Endothelial cell of umbilical vein (primary cell): ENCODE results near the gene TOM1. TPM values are rescaled to one million over a fixed set of nuclear protein-coding genes. Genes with fewer than 3 reads are reported as not detected.
A peak's percentile ranks its signal among the peaks of the same experiment; 100 is the strongest.

ENCODE experiments used
- BruUV-seq: library from RNA; stranded (reverse); fragments of 400-500 nt; replicated peaks from 2 replicates; lab custom pipeline; 2021; lab: Mats Ljungman, UMichigan
- CTCF ChIA-PET: fragments of 300-600, 350-600 bp; sonication (Branson Sonifier 250); formaldehyde crosslinking; loops from one replicate; lab custom pipeline; 2021; ENCODE audit warnings: antibody characterized with exemption, inconsistent platforms; lab: Charles Lee
- POLR2A ChIA-PET: fragments of 300-600, 350-600 bp; sonication (Branson Sonifier 250); formaldehyde crosslinking; loops from one replicate; lab custom pipeline; 2021; ENCODE audit warnings: antibody characterized with exemption, inconsistent platforms; lab: Charles Lee
- DNase-seq: peaks from one replicate; pipeline ENCODE4 v3.0.0-alpha.2; 2011; ENCODE audit warnings: low read depth, low spot score
- FAIRE-seq: peaks from 2 replicates; lab custom pipeline; 2011; peaks lifted over from hg19 to GRCh38; lab: Jason Lieb, UNC
- H2AFZ ChIP-seq: 2 replicates; pipeline ENCODE4 v1.6.0; 2012; ENCODE audit warnings: low read depth, low read length, control low read depth, inconsistent platforms
- H3K27ac ChIP-seq: 2 replicates; pipeline ENCODE4 v1.5.1; 2011; ENCODE audit warnings: low read depth, mild to moderate bottlenecking, control low read depth, low read length, moderate library complexity; ENCODE audit not compliant: insufficient read depth
- H3K27me3 ChIP-seq, 2 experiments: 2 replicates each; pipeline versions ENCODE4 v1.6.0 to v1.6.1; 2011; ENCODE audit warnings: low read length in 2 of 2, mixed read lengths in 1 of 2; ENCODE audit not compliant: control insufficient read depth in 2 of 2, insufficient read depth in 2 of 2
- H3K36me3 ChIP-seq, 2 experiments: 2 replicates in 1 of 2; 3 replicates in 1 of 2; pipeline ENCODE4 v1.5.1; 2011; ENCODE audit warnings: low read length in 2 of 2, mild to moderate bottlenecking in 1 of 2, moderate library complexity in 1 of 2; ENCODE audit not compliant: control insufficient read depth in 2 of 2, insufficient read depth in 2 of 2; ENCODE audit errors: extremely low read depth in 1 of 2
- H3K4me1 ChIP-seq: 3 replicates; pipeline ENCODE4 v1.5.1; 2011; ENCODE audit warnings: mild to moderate bottlenecking, low read length; ENCODE audit not compliant: control insufficient read depth, insufficient read depth; ENCODE audit errors: extremely low read depth
- H3K4me2 ChIP-seq: 2 replicates; pipeline ENCODE4 v1.6.1; 2011; ENCODE audit warnings: low read length, control low read depth, mixed read lengths; ENCODE audit not compliant: insufficient read depth
- H3K4me3 ChIP-seq, 3 experiments: fragments of 200-600 bp in 1 of 3; sonication (generic), shearing (Covaris generic) in 1 of 3; replicated peaks in 1 of 3; 2 replicates each; pipeline ENCODE4 v1.5.1; 2011 to 2016; ENCODE audit warnings: control low read depth in 3 of 3, low read length in 3 of 3, mild to moderate bottlenecking in 2 of 3, inconsistent platforms in 1 of 3, low read depth in 1 of 3, moderate library complexity in 1 of 3; ENCODE audit not compliant: insufficient read depth in 1 of 3
- H3K79me2 ChIP-seq: 2 replicates; pipeline ENCODE4 v1.6.0; 2012; ENCODE audit warnings: low read length, inconsistent platforms; ENCODE audit not compliant: control insufficient read depth, insufficient read depth
- H3K9ac ChIP-seq: replicated peaks from 2 replicates; pipeline ENCODE3; 2011; ENCODE audit warnings: low read length, control low read depth; ENCODE audit not compliant: insufficient read depth; ENCODE audit errors: extremely low read depth
- H3K9me1 ChIP-seq: replicated peaks from 3 replicates; pipeline ENCODE4 v1.6.0; 2011; ENCODE audit warnings: mild to moderate bottlenecking, low read length; ENCODE audit not compliant: control insufficient read depth, insufficient read depth; ENCODE audit errors: extremely low read depth
- H3K9me3 ChIP-seq: replicated peaks from 2 replicates; pipeline ENCODE4 v1.5.1; 2012; ENCODE audit warnings: low read length, inconsistent platforms; ENCODE audit not compliant: control insufficient read depth, insufficient read depth
- H4K20me1 ChIP-seq: replicated peaks from 2 replicates; pipeline ENCODE3; 2011; ENCODE audit warnings: mild to moderate bottlenecking, low read length; ENCODE audit not compliant: control insufficient read depth, insufficient read depth; ENCODE audit errors: extremely low read depth
- CTCF ChIP-seq, 2 donors: IDR thresholded peaks; 1 replicate in 1 of 2; 2 replicates in 1 of 2; pipeline ENCODE4 v1.5.1; 2011; ENCODE audit warnings: low read length in 2 of 2, mild to moderate bottlenecking in 2 of 2, moderate library complexity in 2 of 2, control low read depth in 1 of 2, inconsistent platforms in 1 of 2, low read depth in 1 of 2; ENCODE audit not compliant: insufficient read depth in 1 of 2; ENCODE audit errors: extremely low read depth in 1 of 2
- GATA2 ChIP-seq: IDR thresholded peaks from 2 replicates; pipeline ENCODE4 v1.7.0; 2011; ENCODE audit warnings: low read depth, mild to moderate bottlenecking, moderate library complexity, mixed read lengths, low read length; ENCODE audit not compliant: insufficient read length, insufficient read depth
- MAX ChIP-seq: IDR thresholded peaks from 2 replicates; pipeline ENCODE4 v1.6.1; 2011; ENCODE audit not compliant: insufficient read depth, insufficient read length
- POLR2A ChIP-seq: IDR thresholded peaks from 2 replicates; pipeline ENCODE4 v1.6.1; 2012; ENCODE audit warnings: low read depth, mild to moderate bottlenecking, control low read depth, low read length
- POLR2AphosphoS5 ChIP-seq: IDR thresholded peaks from 2 replicates; pipeline ENCODE4 v1.6.1; 2012; ENCODE audit warnings: low read depth, mild to moderate bottlenecking, control low read depth, low read length, moderate library complexity; ENCODE audit not compliant: insufficient read depth
- dilution Hi-C: fragments of 300-500 bp; cut with MboI; formaldehyde crosslinking; loops from one replicate; pipeline ENCODE4 v1.15.0; 2019; ENCODE audit warnings: low sequenced_read_pairs; ENCODE audit not compliant: extremely low pct_ligation_motif_present
- intact Hi-C: fragments of 100-400 bp; cut with micrococcal nuclease; formaldehyde crosslinking; loops from one replicate; pipeline ENCODE4 v1.10.0; 2022
- polyA plus RNA-seq, 4 experiments: library from polyadenylated mRNA; depleted of rRNA in 3 of 4; stranded (reverse) in 3 of 4; unstranded in 1 of 4; fragments of >200 nt; gene quantifications; 2 replicates each; pipeline versions ENCODE4 v1.2.1 to v1.2.3, GENCODE V29; 2011 to 2012; ENCODE audit warnings: missing spikeins in 1 of 4
- total RNA-seq: library from RNA; stranded (reverse); gene quantifications from 2 replicates; pipeline ENCODE4 v1.2.3, GENCODE V29; 2021

The TOM1 gene
- total and polyA plus RNA-seq, 2 donors (not counting 3 experiments of a cell fraction or from before 2014, with no cell fraction given): 36.4 to 74.4 TPM

- peak within 1 kb of the TSS; percentile 59 to 84 (median 82) for H3K4me3 ChIP-seq
- TF ChIP-seq GATA2 (no peak), POLR2AphosphoS5 (peak; percentile 88), CTCF (IDR thresholded peaks at IDR 0.05; ENCODE audit: extremely low read depth in 1 of 2, insufficient read depth in 1 of 2, low read depth in 1 of 2, low read length in 2 of 2) (peak in 1 of 2 donors; percentile 14), MAX (peak; percentile 92), POLR2A (peak; percentile 92)
- peak within 1 kb of the TSS; percentile 84 for H3K9ac ChIP-seq
- H3K79me2 ChIP-seq: peaks cover 13% of the 10 kb centered on the region
- POLR2A ChIA-PET: interaction anchor here (1.1 to 1.2 kb wide), 2 partner anchors 9 to 20 kb away, joined by 4 to 8 read pairs; no protein-coding TSS in a partner anchor
- H3K27me3 ChIP-seq: no peaks in the 10 kb centered on the region
- H3K36me3 ChIP-seq: peaks cover 2 to 12% of the 10 kb centered on the region in 2 experiments
- CTCF ChIA-PET: interaction anchor here (0.7 to 3.3 kb wide), 7 partner anchors 9 to 30 kb away, joined by 3 to 32 read pairs (median 3); no protein-coding TSS in a partner anchor
- no peaks in the 10 kb centered on the region for H4K20me1 ChIP-seq
- BruUV-seq: TSS peak; percentile 23
- H2AFZ ChIP-seq: peak within 1 kb of the TSS; percentile 87
- no peaks in the 10 kb centered on the region for H3K9me1 ChIP-seq
- FAIRE-seq: peak; percentile 79
- H3K4me2 ChIP-seq: peak within 1 kb of the TSS; percentile 83
- H3K4me1 ChIP-seq: peaks cover 34% of the 10 kb centered on the region
- dilution Hi-C loops (no loop called here), intact Hi-C loops (loop anchor here (1.0 to 2.0 kb wide), 2 partner anchors 16 to 30 kb away; no protein-coding TSS in a partner anchor)
- peak within 1 kb of the TSS; percentile 57 for H3K27ac ChIP-seq
- no peaks in the 10 kb centered on the region for H3K9me3 ChIP-seq
- peak; percentile 86 for DNase-seq
These were observed 81.1 kb downstream of the TOM1 start, which contains the start of gene HMOX1 for GRCh38 chr22:35380537-35381423. Gene HMOX1 (plus strand): TSS chr22:35381096. CDS start chr22:35381174, 78 bp downstream.
